NCI-H82 treated with DMSO at 0.1 percent for 48 hours (cell line): ENCODE measurements around the gene PPBP.
A peak's percentile ranks its signal among the peaks of the same experiment; 100 is the strongest.
"Not testable (repeated sequence)": the region's sequence is repeated elsewhere in the genome, so short reads cannot be mapped to it uniquely, and the experiment has no call there.

Experiments
- DNase-seq: peaks from one replicate; lab custom pipeline; 2025; ENCODE audit not compliant: unreplicated experiment; lab: John Stamatoyannopoulos, UW

Gene PPBP

DNA sequence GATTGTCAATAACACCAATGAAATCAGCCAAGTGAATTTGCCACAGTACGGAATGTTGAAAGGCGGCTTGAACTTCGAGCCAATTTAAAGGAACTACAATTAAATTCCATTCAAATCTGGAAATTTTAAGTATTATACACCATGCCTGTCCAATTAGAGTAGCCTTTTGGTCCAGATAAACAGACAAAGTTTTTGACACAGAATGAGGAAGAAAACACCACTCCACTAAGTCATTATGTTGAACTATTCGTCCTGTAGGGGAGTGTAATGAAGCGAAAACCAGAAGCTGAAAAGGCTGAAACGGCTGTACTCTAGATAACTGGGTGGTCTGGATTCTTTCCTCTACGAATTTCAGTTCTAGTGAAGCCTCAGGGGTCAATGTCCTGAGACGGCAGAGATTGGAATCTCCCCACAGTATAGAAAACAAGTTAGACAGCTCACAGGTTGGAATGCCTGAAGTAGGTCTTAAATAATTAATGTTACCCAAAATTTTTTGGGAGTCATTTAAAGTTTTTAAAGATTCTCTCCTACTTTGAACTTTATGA, 37.5 kb downstream of the PPBP start:
- not testable (repeated sequence) for DNase-seq

DNA sequence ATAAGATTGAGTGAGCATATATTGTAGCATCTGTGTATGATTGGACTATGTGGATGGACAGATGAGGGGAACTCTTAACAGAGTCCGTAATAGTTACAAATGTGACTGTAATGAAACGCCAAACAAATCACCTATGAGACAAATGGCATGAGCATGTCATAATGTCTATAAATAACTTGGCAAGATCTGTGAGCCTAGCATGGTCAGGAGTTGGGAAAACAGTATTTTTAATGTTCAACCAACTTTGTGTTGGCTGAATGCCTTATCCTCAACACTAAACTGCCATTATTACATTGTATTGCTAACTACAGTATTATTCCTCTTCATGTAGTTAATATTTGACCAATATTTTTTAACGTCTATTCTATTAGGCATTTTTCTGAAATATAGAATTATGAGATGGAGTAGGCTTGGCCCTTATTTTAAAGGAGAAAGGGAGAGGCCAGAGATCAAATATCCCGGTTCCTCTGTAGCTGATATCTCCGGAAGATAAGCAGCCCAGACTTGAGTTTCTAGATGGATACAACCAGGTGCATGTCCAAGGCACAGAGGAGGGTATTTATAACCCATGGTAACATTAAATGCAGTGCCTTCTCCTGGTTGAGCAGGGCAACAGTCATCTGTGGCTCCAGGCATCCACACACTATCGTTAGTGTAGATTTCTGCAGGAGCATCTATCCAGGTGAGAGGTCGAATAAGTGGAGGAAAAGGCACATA, 38.8 kb downstream of the PPBP start:
- DNase-seq, result no peak

DNA sequence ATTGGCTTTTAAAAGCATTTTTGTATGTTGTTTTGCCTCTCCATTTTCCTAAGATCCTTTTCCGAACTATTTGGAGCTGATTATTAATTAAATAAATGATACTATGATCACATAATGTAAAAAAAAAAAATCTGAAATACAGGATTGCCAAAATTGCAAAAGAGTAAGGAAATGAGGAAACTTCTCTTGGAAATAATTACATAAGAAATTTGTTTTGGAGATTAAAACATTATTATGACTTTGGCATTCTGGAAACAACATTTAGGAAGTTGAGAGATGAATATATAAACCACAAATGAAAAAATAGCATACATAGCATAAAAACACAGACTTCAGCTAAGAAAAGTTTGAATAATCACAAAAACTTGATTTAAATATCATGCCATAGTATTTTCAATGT, 39.7 kb downstream of the PPBP start:
- no peak for DNase-seq

DNA sequence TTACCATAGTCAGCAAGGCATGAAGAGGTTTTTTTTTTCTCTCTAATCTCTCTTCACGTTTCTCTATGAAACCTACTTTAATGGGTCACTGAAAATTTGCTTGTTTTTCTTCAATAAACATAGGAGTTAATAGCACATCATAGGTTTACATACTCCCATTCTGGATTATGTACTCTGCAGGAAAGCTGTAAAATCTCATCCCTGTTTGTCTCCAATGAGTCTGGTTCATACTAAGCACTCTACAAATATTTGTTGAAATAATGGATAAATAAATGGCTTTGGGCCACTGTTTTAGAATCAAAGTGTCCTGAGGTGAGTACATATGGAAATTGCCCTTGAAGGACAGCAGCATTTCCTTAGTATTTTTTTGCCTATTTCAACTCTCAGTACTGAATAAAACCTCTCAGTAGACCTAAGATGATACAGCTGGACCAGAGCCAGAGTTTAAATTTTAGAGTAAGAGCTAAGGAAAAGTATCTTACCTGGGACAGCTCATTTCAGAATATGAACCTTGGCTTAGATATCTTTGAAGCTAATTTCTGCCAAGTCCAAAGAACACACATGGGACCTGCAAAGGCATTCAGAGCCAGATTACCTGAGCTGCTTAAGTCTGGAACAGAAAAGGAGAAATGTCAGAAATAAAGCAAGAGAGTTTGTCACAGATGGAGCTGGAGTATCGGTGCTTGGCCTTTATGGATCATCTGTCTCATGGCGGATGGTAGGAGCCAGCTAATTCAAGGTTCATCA, 40.6 kb downstream of the PPBP start:
- DNase-seq, result no peak

DNA sequence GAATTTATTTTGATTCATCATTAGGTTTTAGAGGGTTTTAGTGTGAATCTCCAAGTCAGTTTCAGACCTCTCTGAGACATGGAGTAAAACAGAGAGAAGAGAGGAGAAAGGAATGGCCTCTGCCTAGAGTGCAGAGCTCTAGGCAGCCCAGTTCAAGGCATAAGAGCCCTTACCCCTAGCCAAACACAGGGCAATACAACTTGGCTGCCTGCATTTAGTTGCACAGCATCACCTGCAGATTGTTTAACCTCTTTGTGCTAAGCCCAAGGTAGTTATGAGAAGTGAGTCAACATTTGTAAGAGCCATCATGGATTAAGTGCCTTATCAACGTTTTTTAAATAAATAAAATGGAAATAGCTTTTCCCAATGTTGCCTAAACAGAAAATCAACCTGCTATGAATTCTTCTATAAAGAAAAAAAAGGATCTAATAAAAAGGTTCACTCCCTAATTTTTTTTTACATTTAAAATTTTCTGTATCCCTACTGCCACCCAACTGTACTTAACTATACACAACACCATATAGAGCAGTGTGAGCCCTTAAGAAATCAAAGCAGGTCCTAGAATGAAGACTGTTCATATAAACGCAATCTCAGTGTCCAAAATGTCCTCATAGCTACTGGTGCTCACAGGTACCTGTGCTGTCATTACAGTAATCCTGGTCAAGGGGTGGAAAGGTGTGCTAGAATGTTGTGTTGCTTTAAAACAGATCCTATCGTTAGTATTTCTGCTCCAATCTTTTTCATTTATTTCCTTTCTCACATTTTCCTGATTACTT, 42.1 kb downstream of the PPBP start:
- no peak for DNase-seq

DNA sequence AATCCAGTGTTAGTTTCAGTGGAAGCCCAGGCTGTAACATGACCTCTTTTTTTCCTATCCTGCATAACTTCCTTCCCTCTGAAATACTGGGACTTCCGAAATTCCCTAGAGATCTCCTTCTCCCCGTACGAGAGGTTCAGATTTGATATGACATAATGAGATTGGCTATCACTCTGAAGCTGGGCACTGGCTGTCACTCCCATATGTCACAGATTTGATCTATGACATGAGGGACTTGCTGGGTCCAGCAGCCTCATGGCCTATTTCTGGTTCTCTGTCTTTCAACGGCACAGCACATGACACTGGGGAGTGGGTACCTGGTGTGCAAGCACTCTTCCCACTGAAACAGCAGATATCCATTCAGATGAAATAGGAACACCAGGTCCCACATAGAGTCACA, 42.9 kb downstream of the PPBP start:
- DNase-seq, result peak; percentile 85

DNA sequence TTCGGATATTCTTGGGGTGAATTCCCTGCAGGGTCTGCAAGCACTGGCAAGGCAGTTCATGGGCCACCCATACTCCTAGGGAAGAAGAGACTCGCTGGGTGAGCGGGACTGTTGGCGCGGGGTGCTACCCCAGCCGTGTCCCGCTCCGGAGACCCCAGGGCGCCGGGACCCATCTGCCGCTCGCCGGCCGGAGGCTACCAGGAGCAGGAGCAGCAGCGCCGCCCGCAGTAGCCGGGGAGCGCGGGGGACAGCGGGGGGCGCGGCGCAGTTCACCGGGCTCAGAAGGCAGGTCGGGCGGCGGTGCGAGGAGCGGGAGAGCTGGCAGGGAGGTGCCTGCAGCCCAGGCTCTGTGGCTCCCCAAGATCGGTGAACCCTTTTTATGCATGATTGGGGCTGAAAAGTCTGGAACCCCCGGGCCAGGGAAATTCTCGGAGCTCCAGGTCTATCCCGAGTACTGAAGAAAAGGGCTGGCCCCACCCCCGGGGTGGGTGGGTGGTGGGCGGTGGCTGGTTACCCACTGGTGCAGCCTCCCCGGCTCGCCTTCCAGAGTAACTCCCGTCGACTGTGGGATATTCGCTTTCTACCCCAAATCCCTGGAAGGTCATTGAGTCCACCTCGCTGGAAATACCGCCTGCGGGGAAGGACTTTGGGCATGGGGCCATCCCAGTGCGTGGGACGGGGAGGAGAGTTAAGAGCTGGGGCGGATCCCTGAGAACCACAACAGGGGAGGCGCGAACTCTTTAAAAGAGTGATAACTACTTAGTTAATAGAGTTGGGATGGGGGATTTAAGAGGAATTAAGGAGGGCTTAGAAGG, 43.7 kb downstream of the PPBP start:
- DNase-seq, result no peak

DNA sequence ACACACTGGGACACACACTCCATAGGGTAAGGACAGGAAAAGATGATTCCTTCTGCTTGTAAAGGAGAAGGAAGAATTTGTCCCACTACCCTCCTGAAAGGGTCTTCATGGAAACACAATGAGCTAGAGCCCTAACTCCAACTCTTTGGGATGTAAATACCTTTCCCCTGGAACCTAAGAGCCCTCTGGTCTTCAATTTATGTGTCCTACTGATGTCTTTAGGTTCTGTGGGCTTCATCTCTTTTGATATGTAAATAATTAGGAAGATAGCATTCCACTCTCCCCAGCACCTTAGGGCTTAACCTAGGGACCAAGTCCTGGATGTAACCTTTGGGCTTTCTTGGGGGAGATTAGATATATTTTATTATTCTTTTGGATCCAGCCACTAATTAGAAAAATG, 44.4 kb downstream of the PPBP start:
- DNase-seq, result no peak

DNA sequence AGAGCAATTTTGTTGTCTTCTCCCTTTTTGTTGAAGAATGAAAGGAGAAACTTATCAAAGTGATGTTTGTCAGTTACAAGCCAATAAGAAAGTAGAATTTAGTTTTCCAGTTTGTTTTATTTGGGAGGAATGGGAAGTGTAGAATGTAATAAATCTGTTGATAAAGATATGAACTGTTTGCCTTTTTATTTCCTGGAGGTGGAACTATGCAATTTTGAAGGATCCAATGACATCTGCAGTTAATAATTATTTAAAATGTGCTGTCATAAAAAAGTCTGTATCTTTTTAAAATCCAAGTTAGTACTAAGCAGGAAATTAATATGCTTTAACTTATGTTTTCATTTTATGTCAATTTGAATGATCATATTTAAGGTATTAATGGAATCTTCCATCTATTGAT, 51.0 kb downstream of the PPBP start:
- DNase-seq, result no peak
